ENCODE results near the gene PHF13.

GRCh38 chr1:6625584-6626149 lies 12.1 kb downstream of the PHF13 start:
- no peak for TF ChIP-seq CTCF (conservative IDR thresholded peaks at IDR 0.05 in 1 of 2, IDR thresholded peaks at IDR 0.05 in 1 of 2; ENCODE audit: low read depth in 1 of 2, low read length in 2 of 2)
- no peak for TF ChIP-seq EZH2 (IDR thresholded peaks at IDR 0.05; ENCODE audit: low read length, missing control alignments)

Data from fibroblast of lung (primary cell).